MCF 10A (cell line): ENCODE results near the gene CNTNAP2. TPM values are rescaled to one million over a fixed set of nuclear protein-coding genes. Genes with fewer than 3 reads are reported as not detected.

Source experiments
- BruUV-seq: library from RNA; stranded (reverse); fragments of 400-500 nt; replicated peaks from 2 replicates; lab custom pipeline; 2021; lab: Mats Ljungman, UMichigan
- CTCF ChIA-PET: fragments of 300-600 bp; sonication (Branson Sonifier 250); formaldehyde crosslinking; extraction: SDS; loops from one replicate; lab custom pipeline; 2021; ENCODE audit warnings: antibody characterized with exemption, inconsistent platforms; lab: Yijun Ruan, JAX
- POLR2A ChIA-PET: fragments of 300-600, 350-650 bp; sonication (Branson Sonifier 250); formaldehyde crosslinking; extraction: SDS; loops from one replicate; lab custom pipeline; 2020; ENCODE audit warnings: antibody characterized with exemption, inconsistent platforms; lab: Yijun Ruan, JAX
- DNase-seq: peaks from one replicate; pipeline ENCODE4 v3.0.0-alpha.2; 2018; ENCODE audit not compliant: unreplicated experiment
- H3K27ac Mint-ChIP-seq: one replicate; pipeline ENCODE4 v1.8.0; 2022; ENCODE audit warnings: mild to moderate bottlenecking, low read depth, mixed read lengths; ENCODE audit not compliant: unreplicated experiment
- H3K27me3 Mint-ChIP-seq: one replicate; pipeline ENCODE4 v1.8.0; 2022; ENCODE audit warnings: mixed read lengths; ENCODE audit not compliant: insufficient read depth, unreplicated experiment
- H3K36me3 Mint-ChIP-seq: one replicate; pipeline ENCODE4 v1.8.0; 2022; ENCODE audit warnings: mild to moderate bottlenecking, moderate library complexity, mixed read lengths; ENCODE audit not compliant: insufficient read depth, unreplicated experiment
- H3K4me1 Mint-ChIP-seq: one replicate; pipeline ENCODE4 v1.8.0; 2022; ENCODE audit warnings: mixed read lengths; ENCODE audit not compliant: insufficient read depth, unreplicated experiment
- H3K4me3 Mint-ChIP-seq: one replicate; pipeline ENCODE4 v1.8.0; 2022; ENCODE audit warnings: mild to moderate bottlenecking, moderate library complexity, mixed read lengths; ENCODE audit not compliant: unreplicated experiment
- H3K9me3 Mint-ChIP-seq: one replicate; pipeline ENCODE4 v1.8.0; 2022; ENCODE audit warnings: mixed read lengths; ENCODE audit not compliant: unreplicated experiment
- CTCF ChIP-seq: fragments of 200-600 bp; IDR thresholded peaks from one replicate; pipeline ENCODE4 v1.8.0; 2022; ENCODE audit warnings: antibody characterized with exemption, mild to moderate bottlenecking; ENCODE audit not compliant: unreplicated experiment
- intact Hi-C: fragments of 100-400 bp; cut with micrococcal nuclease; formaldehyde crosslinking; loops from 2 replicates; pipeline ENCODE4 v1.14.1; 2022
- total RNA-seq: library from RNA; stranded (reverse); gene quantifications from 2 replicates; pipeline ENCODE4 v1.2.3, GENCODE V29; 2022

CNTNAP2 gene
- total RNA-seq, 1 experiment from 2014 or later: 1.1 TPM

DNA sequence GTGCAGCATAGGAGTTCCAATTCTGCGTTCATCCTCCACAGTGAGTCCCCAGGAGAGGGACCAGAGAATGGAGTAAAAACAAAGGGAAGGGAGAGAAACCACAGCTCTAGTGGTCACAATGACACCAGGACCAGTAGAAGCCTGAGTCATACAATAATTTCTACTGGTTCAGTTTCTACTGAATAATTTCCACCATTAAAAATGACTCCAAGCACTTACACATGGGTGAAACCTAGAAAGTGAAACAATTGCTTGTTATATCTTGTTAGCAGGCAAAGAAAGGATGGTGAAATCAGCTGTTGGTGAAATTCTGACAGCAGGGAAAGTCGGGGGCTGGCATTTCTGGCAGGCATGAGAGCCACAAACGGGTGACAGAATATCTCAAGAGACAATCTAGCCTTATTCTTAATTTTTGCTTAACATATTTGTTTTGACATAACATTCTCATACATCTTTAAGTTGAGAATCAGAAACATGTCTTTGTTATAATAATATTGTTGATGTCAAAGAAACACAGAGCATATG, 1408.2 kb downstream of the CNTNAP2 start:
- H3K4me1 Mint-ChIP-seq: no peaks in the 10 kb centered on the region
- CTCF ChIA-PET: no interaction called here
- no TSS peak for BruUV-seq
- H3K9me3 Mint-ChIP-seq: no peaks in the 10 kb centered on the region
- H3K27ac Mint-ChIP-seq: no peak overlapping the region
- no peaks in the 10 kb centered on the region for H3K36me3 Mint-ChIP-seq
- TF ChIP-seq CTCF: no peak
- DNase-seq: no peak
- intact Hi-C loops: no loop called here
- peaks cover 13% of the 10 kb centered on the region for H3K27me3 Mint-ChIP-seq
- no peak overlapping the region for H3K4me3 Mint-ChIP-seq
- POLR2A ChIA-PET: no interaction called here

DNA sequence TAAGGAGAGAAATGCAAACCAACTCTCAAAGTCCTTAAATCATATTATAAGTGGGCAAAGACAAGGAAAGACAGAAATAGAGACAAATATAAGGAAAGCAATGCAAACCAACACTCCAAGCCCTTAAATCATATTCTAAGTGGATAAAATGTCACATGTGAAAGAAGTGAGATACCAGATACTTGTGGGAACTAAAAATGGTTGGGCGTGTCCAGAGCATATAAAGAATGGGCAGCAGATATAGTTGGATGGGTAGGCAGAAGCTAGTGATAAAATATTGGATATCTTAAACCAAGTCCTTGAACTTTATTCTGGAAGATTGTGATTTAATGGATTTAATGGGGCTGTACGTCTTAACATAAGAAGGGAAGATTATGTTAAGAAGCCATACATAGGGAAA, 1408.7 kb downstream of the CNTNAP2 start:
- no TSS peak for BruUV-seq
- ChIA-PET CTCF (interaction anchor here (0.5 kb wide), 1 partner anchor 753 kb away, joined by 6 read pairs; no protein-coding TSS in a partner anchor), POLR2A (no interaction called here)
- no peaks in the 10 kb centered on the region for H3K36me3 Mint-ChIP-seq
- no peak overlapping the region for H3K27ac Mint-ChIP-seq
- H3K4me3 Mint-ChIP-seq: no peak overlapping the region
- H3K27me3 Mint-ChIP-seq: peaks cover 13% of the 10 kb centered on the region
- no peaks in the 10 kb centered on the region for H3K9me3 Mint-ChIP-seq
- no peak for TF ChIP-seq CTCF
- DNase-seq: no peak
- intact Hi-C loops: no loop called here
- H3K4me1 Mint-ChIP-seq: no peaks in the 10 kb centered on the region

DNA sequence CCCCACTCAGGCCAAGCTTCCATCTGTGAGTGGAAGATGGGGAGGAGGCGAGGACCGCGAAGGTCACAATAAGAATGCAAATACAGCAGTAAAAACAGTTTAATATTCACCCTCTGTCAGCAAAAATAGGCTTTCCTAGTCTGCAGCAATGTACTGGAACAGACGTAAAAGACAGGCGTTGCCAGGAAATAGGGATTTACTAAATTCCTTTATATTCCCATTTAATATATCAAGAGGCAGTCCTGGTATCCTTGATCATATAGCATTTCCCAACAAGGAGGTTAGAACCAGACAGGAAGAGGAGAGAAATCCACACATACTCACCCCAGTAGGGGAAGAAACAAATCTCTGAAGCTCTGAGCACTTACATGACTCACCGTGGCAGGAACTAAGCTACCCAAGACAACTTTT, 1419.1 kb downstream of the CNTNAP2 start:
- POLR2A ChIA-PET: no interaction called here
- CTCF ChIA-PET: no interaction called here
- DNase-seq: peak; percentile 20
- Mint-ChIP-seq H3K27me3 (no peaks in the 10 kb centered on the region), H3K9me3 (peaks cover 8% of the 10 kb centered on the region), H3K27ac (no peak overlapping the region), H3K36me3 (no peaks in the 10 kb centered on the region), H3K4me1 (no peaks in the 10 kb centered on the region), H3K4me3 (no peak overlapping the region)
- no peak for TF ChIP-seq CTCF
- intact Hi-C loops: no loop called here
- BruUV-seq: no TSS peak

GRCh38 chr7:147539685-147540084, 1423.1 kb downstream of the CNTNAP2 start:
- ChIA-PET CTCF (no interaction called here), POLR2A (interaction anchor here (0.6 kb wide), 1 partner anchor 361 kb away, joined by 5 read pairs; no protein-coding TSS in a partner anchor)
- Mint-ChIP-seq H3K4me3 (no peak overlapping the region), H3K4me1 (no peaks in the 10 kb centered on the region), H3K27me3 (no peaks in the 10 kb centered on the region), H3K36me3 (no peaks in the 10 kb centered on the region), H3K9me3 (peaks cover 19% of the 10 kb centered on the region), H3K27ac (no peak overlapping the region)
- TF ChIP-seq CTCF: no peak
- intact Hi-C loops: no loop called here
- BruUV-seq: no TSS peak
- no peak for DNase-seq
